HepG2 (cell line): ENCODE data around the gene SALL4. TPM values are rescaled to one million over a fixed set of nuclear protein-coding genes. Genes with fewer than 3 reads are reported as not detected.
A peak's percentile ranks its signal among the peaks of the same experiment; 100 is the strongest.

ENCODE experiments used
- BORCS8-MEF2B ChIP-seq: sonication (generic); formaldehyde crosslinking; IDR thresholded peaks from 2 replicates; pipeline ENCODE4 v1.8.0; 2022; ENCODE audit warnings: mild to moderate bottlenecking, missing genetic modification reagents
- DR1 ChIP-seq: sonication (generic); formaldehyde crosslinking; IDR thresholded peaks from 2 replicates; pipeline ENCODE4 v1.8.0; 2021; ENCODE audit warnings: mild to moderate bottlenecking, missing genetic modification reagents, inconsistent platforms
- EEA1 ChIP-seq: sonication (generic); formaldehyde crosslinking; IDR thresholded peaks from 2 replicates; pipeline ENCODE4 v1.5.1; 2020; ENCODE audit warnings: mild to moderate bottlenecking, missing genetic modification reagents, borderline replicate concordance
- EZH2 ChIP-seq: conservative IDR thresholded peaks from 2 replicates; pipeline ENCODE4 v1.6.1; 2012; ENCODE audit warnings: mild to moderate bottlenecking, low read depth, low read length, moderate library complexity
- HHEX ChIP-seq: IDR thresholded peaks from 2 replicates; pipeline ENCODE4 v1.6.1; 2016; ENCODE audit warnings: control low read depth
- HNF4G ChIP-seq, 2 experiments: sonication (generic) in 1 of 2; formaldehyde crosslinking in 1 of 2; IDR thresholded peaks; 2 replicates each; pipeline versions ENCODE4 v1.4.0 to v1.6.1; 2011 to 2020; ENCODE audit warnings: borderline replicate concordance in 2 of 2, low read depth in 2 of 2, mild to moderate bottlenecking in 2 of 2, low read length in 1 of 2, missing genetic modification reagents in 1 of 2, moderate library complexity in 1 of 2
- IRF2 ChIP-seq: IDR thresholded peaks from 2 replicates; pipeline ENCODE4 v1.6.1; 2018; ENCODE audit warnings: missing genetic modification reagents, missing compliant biosample characterization
- IRF9 ChIP-seq: sonication (generic); formaldehyde crosslinking; IDR thresholded peaks from 2 replicates; pipeline ENCODE4 v1.8.0; 2022; ENCODE audit warnings: missing genetic modification reagents, mild to moderate bottlenecking, borderline replicate concordance
- KAT2B ChIP-seq: fragments of 150-350 bp; IDR thresholded peaks from 2 replicates; pipeline ENCODE4 v1.6.1; 2014; ENCODE audit warnings: low read depth, low read length, borderline replicate concordance
- MAFF ChIP-seq: IDR thresholded peaks from 2 replicates; pipeline ENCODE4 v1.6.1; 2011; ENCODE audit warnings: low read depth, low read length, improper control_type of control experiment
- NKX3-1 ChIP-seq: sonication (generic); formaldehyde crosslinking; IDR thresholded peaks from 2 replicates; pipeline ENCODE4 v1.5.0; 2020; ENCODE audit warnings: missing genetic modification reagents
- POGZ ChIP-seq: sonication (generic); formaldehyde crosslinking; IDR thresholded peaks from 2 replicates; pipeline ENCODE4 v1.4.0; 2020; ENCODE audit warnings: mild to moderate bottlenecking, missing genetic modification reagents
- RBM39 ChIP-seq: fragments of 200-400 bp; formaldehyde crosslinking; IDR thresholded peaks from one replicate; pipeline ENCODE4 v1.6.1; 2018; ENCODE audit warnings: antibody characterized with exemption, mild to moderate bottlenecking, low read depth, low read length; ENCODE audit not compliant: poor library complexity, severe bottlenecking
- SCMH1 ChIP-seq: sonication (generic); formaldehyde crosslinking; IDR thresholded peaks from 2 replicates; pipeline ENCODE4 v1.9.0; 2021; ENCODE audit warnings: missing genetic modification reagents, mild to moderate bottlenecking, borderline replicate concordance
- TAF1 ChIP-seq: sonication (generic); formaldehyde crosslinking; IDR thresholded peaks from 2 replicates; pipeline ENCODE4 v1.4.0; 2020; ENCODE audit warnings: missing genetic modification reagents
- TGIF2 ChIP-seq: IDR thresholded peaks from 2 replicates; pipeline ENCODE4 v1.6.1; 2016; ENCODE audit warnings: control low read depth, missing compliant biosample characterization
- WIZ ChIP-seq: sonication (generic); formaldehyde crosslinking; IDR thresholded peaks from 2 replicates; pipeline ENCODE4 v1.5.1; 2020; ENCODE audit warnings: mild to moderate bottlenecking, missing genetic modification reagents
- ZBTB7A ChIP-seq: sonication (generic); formaldehyde crosslinking; IDR thresholded peaks from 2 replicates; pipeline ENCODE4 v1.8.0; 2022; ENCODE audit warnings: mild to moderate bottlenecking, missing genetic modification reagents
- ZFAT ChIP-seq: sonication (generic); formaldehyde crosslinking; conservative IDR thresholded peaks from 2 replicates; pipeline ENCODE4 v1.8.1; 2023; ENCODE audit warnings: missing genetic modification reagents, inconsistent platforms
- ZFP1 ChIP-seq: IDR thresholded peaks from 2 replicates; pipeline ENCODE4 v1.6.1; 2016
- ZFYVE20 ChIP-seq: sonication (generic); formaldehyde crosslinking; IDR thresholded peaks from 2 replicates; pipeline ENCODE4 v1.8.0; 2023; ENCODE audit warnings: low read depth, mild to moderate bottlenecking, moderate library complexity, missing genetic modification reagents, borderline replicate concordance
- ZMYM4 ChIP-seq: sonication (generic); formaldehyde crosslinking; IDR thresholded peaks from 2 replicates; pipeline ENCODE4 v1.8.1; 2023; ENCODE audit warnings: mild to moderate bottlenecking, missing genetic modification reagents
- ZNF276 ChIP-seq: sonication (generic); formaldehyde crosslinking; IDR thresholded peaks from 2 replicates; pipeline ENCODE4 v1.4.0; 2020; ENCODE audit warnings: mild to moderate bottlenecking, low read depth, missing genetic modification reagents
- ZNF512 ChIP-seq: sonication (generic); formaldehyde crosslinking; IDR thresholded peaks from 2 replicates; pipeline ENCODE4 v1.4.0; 2020; ENCODE audit warnings: mild to moderate bottlenecking, missing genetic modification reagents
- ZNF749 ChIP-seq: sonication (generic); formaldehyde crosslinking; IDR thresholded peaks from 2 replicates; pipeline ENCODE4 v1.8.0; 2022; ENCODE audit warnings: mild to moderate bottlenecking, missing genetic modification reagents, moderate library complexity, borderline replicate concordance
- ZNF839 ChIP-seq: sonication (generic); formaldehyde crosslinking; IDR thresholded peaks from 2 replicates; pipeline ENCODE4 v1.4.0; 2020; ENCODE audit warnings: missing genetic modification reagents, mild to moderate bottlenecking, borderline replicate concordance
- polyA plus RNA-seq, 8 experiments: library from polyadenylated mRNA; depleted of rRNA in 3 of 8; stranded (reverse) in 7 of 8; unstranded in 1 of 8; fragments of >200 nt; fragmentation: Illumina TruSeq in 4 of 8; extraction: Trizol in 4 of 8; gene quantifications; 2 replicates each; pipeline versions ENCODE4 v1.2.1 to v1.2.3, GENCODE V29; 2011 to 2016; ENCODE audit warnings: low read depth in 4 of 8, missing spikeins in 1 of 8, mixed read lengths in 1 of 8; ENCODE audit not compliant: insufficient read depth in 1 of 8
- total RNA-seq, 5 experiments: library from RNA; depleted of rRNA; stranded (reverse); fragments of >200 nt; fragmentation: Illumina TruSeq; extraction: Trizol; gene quantifications; 2 replicates each; pipeline ENCODE4 v1.2.3, GENCODE V29; 2016; ENCODE audit warnings: low read depth in 1 of 5

Gene SALL4
- total and polyA plus RNA-seq, 2 of the 13 experiments (the other 11 are each of a cell fraction or from before 2014, with no cell fraction given) = 0.33 to 1.8 TPM

GRCh38 chr20:51750037-51750769 is 52.1 kb downstream of the SALL4 start (continued):
- 0 out of 2 replicates have a peak, but pooled peaks have one; percentile 12 for TF ChIP-seq MAFF
- no peak for TF ChIP-seq ZNF276
- TF ChIP-seq ZNF749 (CRISPR knock-in tag) = no peak
- no peak for TF ChIP-seq DR1 (CRISPR knock-in tag)
- TF ChIP-seq ZMYM4 = no peak
- no peak for TF ChIP-seq ZNF839
- TF ChIP-seq EEA1 (CRISPR knock-in tag) = 0 out of 2 replicates have a peak, but pooled peaks have one; percentile 23
- no peak for TF ChIP-seq ZNF512 (CRISPR knock-in tag)
- TF ChIP-seq HHEX = peak; percentile 38
- peak; percentile 81 for TF ChIP-seq TGIF2 (CRISPR knock-in tag)
- TF ChIP-seq ZFYVE20 (CRISPR knock-in tag) = no peak
- TF ChIP-seq RBM39 = no peak
- no peak for TF ChIP-seq EZH2
- no peak for TF ChIP-seq NKX3-1 (CRISPR knock-in tag)
- TF ChIP-seq KAT2B = no peak
- TF ChIP-seq ZBTB7A (CRISPR knock-in tag) = peak; percentile 65; the same call in 1 of the 2 replicates
- peak; percentile 80 for TF ChIP-seq POGZ (CRISPR knock-in tag)
- TF ChIP-seq ZFAT (CRISPR knock-in tag) = no peak
- peak; percentile 83 for TF ChIP-seq IRF2 (CRISPR knock-in tag)
- no peak for TF ChIP-seq TAF1
- peak; percentile 73 for TF ChIP-seq IRF9 (CRISPR knock-in tag)
- TF ChIP-seq HNF4G (IDR thresholded peaks at IDR 0.05; ENCODE audit: borderline replicate concordance, low read depth, low read length) = peak; percentile 49; the same call in 1 of the 2 replicates
- TF ChIP-seq HNF4G (CRISPR knock-in tag; IDR thresholded peaks at IDR 0.05; ENCODE audit: borderline replicate concordance, low read depth) = peak; percentile 58; the same call in 1 of the 2 replicates
- no peak for TF ChIP-seq SCMH1 (CRISPR knock-in tag)
- 0 out of 2 replicates have a peak, but pooled peaks have one; percentile 25 for TF ChIP-seq BORCS8-MEF2B (CRISPR knock-in tag)
- no peak for TF ChIP-seq WIZ (CRISPR knock-in tag)
- TF ChIP-seq ZFP1 (CRISPR knock-in tag) = 0 out of 2 replicates have a peak, but pooled peaks have one; percentile 55
